GM19467 (cell line): Measurements from ENCODE around the gene GRIA4.
"Not testable (repeated sequence)": the region's sequence is repeated elsewhere in the genome, so short reads cannot be mapped to it uniquely, and the experiment has no call there.

Experiments used
- ATAC-seq: cut with Tn5 transposase; IDR thresholded peaks from one replicate; pipeline ENCODE4 v1.9.1; 2021; ENCODE audit warnings: mild to moderate bottlenecking, moderate library complexity; ENCODE audit not compliant: unreplicated experiment

The GRIA4 gene

GRCh38 chr11:105785850-105786249 lies 176.0 kb downstream of the GRIA4 start:
- not testable (repeated sequence) for ATAC-seq

GRCh38 chr11:105786741-105787140 lies 176.9 kb downstream of the GRIA4 start:
- no peak for ATAC-seq

- ATAC-seq: no peak
Measured at GRCh38 chr11:105789579-105790420, 179.9 kb downstream of the GRIA4 start.

GRCh38 chr11:105790840-105791239 lies 181.0 kb downstream of the GRIA4 start:
- no peak for ATAC-seq

GRCh38 chr11:105793092-105793491 lies 183.2 kb downstream of the GRIA4 start:
- ATAC-seq: no peak

GRCh38 chr11:105799263-105799662 lies 189.4 kb downstream of the GRIA4 start:
- ATAC-seq: no peak

GRCh38 chr11:105799728-105800462 lies 190.0 kb downstream of the GRIA4 start:
- no peak for ATAC-seq

GRCh38 chr11:105802390-105802789 lies 192.5 kb downstream of the GRIA4 start:
- ATAC-seq: no peak

GRCh38 chr11:105811242-105811641 lies 201.4 kb downstream of the GRIA4 start:
- ATAC-seq: no peak

- ATAC-seq: no peak
Measured at GRCh38 chr11:105821372-105821771, 211.5 kb downstream of the GRIA4 start.

GRCh38 chr11:105821781-105822180 lies 211.9 kb downstream of the GRIA4 start:
- no peak for ATAC-seq

- ATAC-seq: no peak
Measured at GRCh38 chr11:105823495-105824033, 213.7 kb downstream of the GRIA4 start.

- no peak for ATAC-seq
Measured at GRCh38 chr11:105824457-105825013, 214.7 kb downstream of the GRIA4 start.

GRCh38 chr11:105825141-105825540 lies 215.3 kb downstream of the GRIA4 start:
- ATAC-seq: no peak

- no peak for ATAC-seq
Measured at GRCh38 chr11:105827906-105828305, 218.0 kb downstream of the GRIA4 start.

GRCh38 chr11:105829084-105829483 lies 219.2 kb downstream of the GRIA4 start:
- peak; percentile 99 for ATAC-seq

- ATAC-seq: no peak
Measured at GRCh38 chr11:105834461-105834860, 224.6 kb downstream of the GRIA4 start.

GRCh38 chr11:105838668-105839384 lies 229.0 kb downstream of the GRIA4 start:
- ATAC-seq: no peak

- ATAC-seq: no peak
Measured at GRCh38 chr11:105840391-105840790, 230.5 kb downstream of the GRIA4 start.

GRCh38 chr11:105852403-105852802 lies 242.5 kb downstream of the GRIA4 start:
- no peak for ATAC-seq

GRCh38 chr11:105854269-105854668 lies 244.4 kb downstream of the GRIA4 start:
- ATAC-seq: no peak
